ENCODE measurements around the gene BRAT1. TPM values are rescaled to one million over a fixed set of nuclear protein-coding genes. Genes with fewer than 3 reads are reported as not detected.

Gene BRAT1
- polyA plus RNA-seq, 3 donors from 2014 or later: 15.0 to 42.4 (median 19.2) TPM

GRCh38 chr7:2517678-2518507 lies 37.4 kb downstream of the BRAT1 start:
- peaks cover 29 to 36% of the 10 kb centered on the region in 2 donors for H3K4me1 Mint-ChIP-seq
- H3K27ac Mint-ChIP-seq: peak overlapping the region; percentile 34 to 76 (median 66)
- H3K36me3 Mint-ChIP-seq: peaks cover 0 to 5% (median 0%) of the 10 kb centered on the region in 3 donors
- H3K4me3 Mint-ChIP-seq: peak overlapping the region; percentile 27 to 86 (median 79)
- peaks cover 13 to 31% (median 23%) of the 10 kb centered on the region in 3 donors for H3K27me3 Mint-ChIP-seq (ENCODE audit: low read depth in 3 of 3)
- H3K9me3 Mint-ChIP-seq: no peaks in the 10 kb centered on the region
- DNase-seq: no peak

GRCh38 chr7:2517026-2517425 lies 38.3 kb downstream of the BRAT1 start:
- H3K27me3 Mint-ChIP-seq (ENCODE audit: low read depth in 3 of 3): peaks cover 11 to 25% (median 20%) of the 10 kb centered on the region in 3 donors
- no peak overlapping the region for H3K27ac Mint-ChIP-seq
- peaks cover 29 to 36% of the 10 kb centered on the region in 2 donors for H3K4me1 Mint-ChIP-seq
- no peak overlapping the region for H3K4me3 Mint-ChIP-seq
- no peaks in the 10 kb centered on the region for H3K9me3 Mint-ChIP-seq
- peaks cover 0 to 4% (median 0%) of the 10 kb centered on the region in 3 donors for H3K36me3 Mint-ChIP-seq
- no peak for DNase-seq

- peaks cover 8 to 24% (median 15%) of the 10 kb centered on the region in 3 donors for H3K27me3 Mint-ChIP-seq (ENCODE audit: low read depth in 3 of 3)
- H3K9me3 Mint-ChIP-seq: no peaks in the 10 kb centered on the region
- peaks cover 31 to 38% of the 10 kb centered on the region in 2 donors for H3K4me1 Mint-ChIP-seq
- no peaks in the 10 kb centered on the region for H3K36me3 Mint-ChIP-seq
- no peak overlapping the region for H3K4me3 Mint-ChIP-seq
- DNase-seq: no peak
- no peak overlapping the region for H3K27ac Mint-ChIP-seq
Observed at GRCh38 chr7:2516194-2516555, 39.1 kb downstream of the BRAT1 start.

- H3K4me3 Mint-ChIP-seq: no peak overlapping the region
- H3K4me1 Mint-ChIP-seq: peaks cover 36 to 41% of the 10 kb centered on the region in 2 donors
- no peak for DNase-seq
- H3K36me3 Mint-ChIP-seq: no peaks in the 10 kb centered on the region
- H3K27ac Mint-ChIP-seq: no peak overlapping the region
- no peaks in the 10 kb centered on the region for H3K9me3 Mint-ChIP-seq
- peaks cover 6 to 24% (median 11%) of the 10 kb centered on the region in 3 donors for H3K27me3 Mint-ChIP-seq (ENCODE audit: low read depth in 3 of 3)
Observed at GRCh38 chr7:2515424-2516193, 39.7 kb downstream of the BRAT1 start.

- no peaks in the 10 kb centered on the region for H3K36me3 Mint-ChIP-seq
- no peak overlapping the region for H3K4me3 Mint-ChIP-seq
- DNase-seq: no peak
- peaks cover 0 to 18% (median 5%) of the 10 kb centered on the region in 3 donors for H3K27me3 Mint-ChIP-seq (ENCODE audit: low read depth in 3 of 3)
- no peaks in the 10 kb centered on the region for H3K9me3 Mint-ChIP-seq
- H3K27ac Mint-ChIP-seq: no peak overlapping the region
- H3K4me1 Mint-ChIP-seq: peaks cover 44 to 45% of the 10 kb centered on the region in 2 donors
Observed at GRCh38 chr7:2514473-2515423, 40.6 kb downstream of the BRAT1 start.

GRCh38 chr7:2513702-2514101 lies 41.6 kb downstream of the BRAT1 start:
- H3K4me3 Mint-ChIP-seq: no peak overlapping the region
- peaks cover 2 to 23% (median 6%) of the 10 kb centered on the region in 3 donors for H3K27me3 Mint-ChIP-seq (ENCODE audit: low read depth in 3 of 3)
- H3K36me3 Mint-ChIP-seq: no peaks in the 10 kb centered on the region
- H3K4me1 Mint-ChIP-seq: peaks cover 53 to 55% of the 10 kb centered on the region in 2 donors
- peak overlapping the region in 1 of 6 donors; percentile 22 for H3K27ac Mint-ChIP-seq
- no peak for DNase-seq
- no peaks in the 10 kb centered on the region for H3K9me3 Mint-ChIP-seq

GRCh38 chr7:2512713-2513112 lies 42.6 kb downstream of the BRAT1 start:
- Mint-ChIP-seq H3K27me3 (ENCODE audit: low read depth in 3 of 3) (peaks cover 7 to 26% (median 13%) of the 10 kb centered on the region in 3 donors), H3K27ac (peak overlapping the region; percentile 95 to 98 (median 97)), H3K4me3 (peak overlapping the region in 4 of 5 donors; percentile 46 to 80 (median 74)), H3K36me3 (no peaks in the 10 kb centered on the region), H3K4me1 (peaks cover 54 to 56% of the 10 kb centered on the region in 2 donors), H3K9me3 (no peaks in the 10 kb centered on the region)
- DNase-seq: no peak

- Mint-ChIP-seq H3K27ac (peak overlapping the region; percentile 95 to 98 (median 97)), H3K27me3 (ENCODE audit: low read depth in 3 of 3) (peaks cover 7 to 24% (median 13%) of the 10 kb centered on the region in 3 donors), H3K4me1 (peaks cover 54% of the 10 kb centered on the region in 2 donors)
Observed at GRCh38 chr7:2512179-2512661, 43.1 kb downstream of the BRAT1 start.

GRCh38 chr7:2511769-2512168 lies 43.6 kb downstream of the BRAT1 start:
- Mint-ChIP-seq H3K4me1 (peaks cover 54% of the 10 kb centered on the region in 2 donors), H3K9me3 (no peaks in the 10 kb centered on the region), H3K36me3 (no peaks in the 10 kb centered on the region), H3K27ac (peak overlapping the region; percentile 95 to 98 (median 97)), H3K27me3 (ENCODE audit: low read depth in 3 of 3) (peaks cover 7 to 24% (median 13%) of the 10 kb centered on the region in 3 donors), H3K4me3 (peak overlapping the region; percentile 73 to 82 (median 77))
- no peak for DNase-seq

More at GRCh38 chr7:2512179-2512661, 43.1 kb downstream of the BRAT1 start:
- peak in 2 of 3 donors; percentile 41 to 56 for DNase-seq
- Mint-ChIP-seq H3K36me3 (no peaks in the 10 kb centered on the region), H3K9me3 (no peaks in the 10 kb centered on the region), H3K4me3 (peak overlapping the region; percentile 73 to 80 (median 75))

- H3K36me3 Mint-ChIP-seq: no peaks in the 10 kb centered on the region
- peak overlapping the region; percentile 73 to 82 (median 77) for H3K4me3 Mint-ChIP-seq
- no peaks in the 10 kb centered on the region for H3K9me3 Mint-ChIP-seq
- peaks cover 54 to 56% of the 10 kb centered on the region in 2 donors for H3K4me1 Mint-ChIP-seq
- peaks cover 7 to 24% (median 13%) of the 10 kb centered on the region in 3 donors for H3K27me3 Mint-ChIP-seq (ENCODE audit: low read depth in 3 of 3)
- peak; percentile 82 to 84 (median 83) for DNase-seq
- peak overlapping the region; percentile 95 to 98 (median 97) for H3K27ac Mint-ChIP-seq
Observed at GRCh38 chr7:2510909-2511768, 44.2 kb downstream of the BRAT1 start.

GRCh38 chr7:2510130-2510776 lies 45.1 kb downstream of the BRAT1 start:
- H3K36me3 Mint-ChIP-seq: no peaks in the 10 kb centered on the region

More at GRCh38 chr7:2510130-2510776, 45.1 kb downstream of the BRAT1 start:
- DNase-seq: no peak
- no peaks in the 10 kb centered on the region for H3K9me3 Mint-ChIP-seq
- H3K4me1 Mint-ChIP-seq: peaks cover 54 to 56% of the 10 kb centered on the region in 2 donors
- peak overlapping the region; percentile 95 to 98 (median 97) for H3K27ac Mint-ChIP-seq
- peaks cover 7 to 24% (median 13%) of the 10 kb centered on the region in 3 donors for H3K27me3 Mint-ChIP-seq (ENCODE audit: low read depth in 3 of 3)
- H3K4me3 Mint-ChIP-seq: peak overlapping the region; percentile 73 to 82 (median 77)
